ENCODE results near the gene TEX26.

- TF ChIP-seq CTCF (IDR thresholded peaks at IDR 0.05) (no peak), POLR2AphosphoS5 (IDR thresholded peaks at IDR 0.05) (peak in 1 of 4 donors; percentile 33), POLR2A (IDR thresholded peaks at IDR 0.05) (no peak), EP300 (IDR thresholded peaks at IDR 0.05) (no peak)
These were observed 40.5 kb downstream of the TEX26 start for GRCh38 chr13:30972888-30973377.

All from sigmoid colon (tissue), 4 donors.